ENCODE data around the gene RIN2. TPM values are rescaled to one million over a fixed set of nuclear protein-coding genes. Genes with fewer than 3 reads are reported as not detected.
"Not testable (repeated sequence)": the region's sequence is repeated elsewhere in the genome, so short reads cannot be mapped to it uniquely, and the experiment has no call there.

Gene RIN2
- total RNA-seq, 4 donors from 2014 or later: 68.2 to 87.2 (median 79.6) TPM

DNA sequence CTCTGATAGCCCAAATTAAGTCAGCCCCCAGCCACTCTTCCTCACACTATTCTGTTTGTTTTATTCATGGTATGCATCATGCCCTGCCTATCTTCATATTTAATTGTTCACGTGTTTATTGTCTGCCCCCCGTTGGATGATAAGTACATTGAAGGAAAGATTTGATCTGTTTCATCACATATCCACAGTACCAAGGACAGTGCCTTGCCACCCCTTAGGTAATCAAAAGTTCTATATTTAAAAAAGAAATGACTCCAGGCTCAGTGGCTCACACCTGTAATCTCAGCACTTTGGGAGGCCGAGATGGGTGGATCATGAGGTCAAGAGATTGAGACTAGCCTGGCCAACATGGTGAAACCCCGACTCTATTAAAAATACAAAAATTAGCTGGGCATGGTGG lies 10.2 kb upstream of the RIN2 start:
- no peak overlapping the region for H3K4me3 ChIP-seq
- H3K4me1 ChIP-seq: peaks cover 12% of the 10 kb centered on the region
- H3K9me3 ChIP-seq: no peaks in the 10 kb centered on the region
- H3K27me3 ChIP-seq: no peaks in the 10 kb centered on the region
- H3K27ac ChIP-seq: no peak overlapping the region
- 98% methylated on average over 4 of the region's 4 CpGs for WGBS
- H3K36me3 ChIP-seq: no peaks in the 10 kb centered on the region
- DNase-seq (ENCODE audit: low spot score in 2 of 2): no peak
- no peak for TF ChIP-seq POLR2AphosphoS5 (IDR thresholded peaks at IDR 0.05)
- TF ChIP-seq POLR2A (IDR thresholded peaks at IDR 0.05): no peak
- TF ChIP-seq EP300 (IDR thresholded peaks at IDR 0.05): no peak
- TF ChIP-seq, protein P1, sequence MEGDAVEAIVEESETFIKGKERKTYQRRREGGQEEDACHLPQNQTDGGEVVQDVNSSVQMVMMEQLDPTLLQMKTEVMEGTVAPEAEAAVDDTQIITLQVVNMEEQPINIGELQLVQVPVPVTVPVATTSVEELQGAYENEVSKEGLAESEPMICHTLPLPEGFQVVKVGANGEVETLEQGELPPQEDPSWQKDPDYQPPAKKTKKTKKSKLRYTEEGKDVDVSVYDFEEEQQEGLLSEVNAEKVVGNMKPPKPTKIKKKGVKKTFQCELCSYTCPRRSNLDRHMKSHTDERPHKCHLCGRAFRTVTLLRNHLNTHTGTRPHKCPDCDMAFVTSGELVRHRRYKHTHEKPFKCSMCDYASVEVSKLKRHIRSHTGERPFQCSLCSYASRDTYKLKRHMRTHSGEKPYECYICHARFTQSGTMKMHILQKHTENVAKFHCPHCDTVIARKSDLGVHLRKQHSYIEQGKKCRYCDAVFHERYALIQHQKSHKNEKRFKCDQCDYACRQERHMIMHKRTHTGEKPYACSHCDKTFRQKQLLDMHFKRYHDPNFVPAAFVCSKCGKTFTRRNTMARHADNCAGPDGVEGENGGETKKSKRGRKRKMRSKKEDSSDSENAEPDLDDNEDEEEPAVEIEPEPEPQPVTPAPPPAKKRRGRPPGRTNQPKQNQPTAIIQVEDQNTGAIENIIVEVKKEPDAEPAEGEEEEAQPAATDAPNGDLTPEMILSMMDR (IDR thresholded peaks at IDR 0.05): no peak

DNA sequence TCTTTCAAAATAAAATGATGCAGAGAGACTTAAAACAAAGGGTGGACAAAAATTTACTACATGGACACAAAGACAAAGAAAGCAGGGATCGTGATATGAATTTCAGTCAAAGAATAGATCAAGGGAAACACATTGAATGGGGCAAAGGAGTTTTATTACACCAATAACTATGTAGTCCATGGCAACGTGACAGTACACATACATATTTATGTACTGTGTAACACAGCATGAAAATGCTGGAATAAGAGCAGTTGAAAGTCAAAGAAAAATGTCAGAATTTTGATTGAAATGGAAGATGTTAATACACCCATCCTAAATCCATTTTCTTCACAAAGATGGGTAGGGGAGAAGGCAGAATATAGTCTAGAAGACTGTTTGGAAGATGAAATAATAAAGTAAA lies 9.4 kb upstream of the RIN2 start:
- DNase-seq (ENCODE audit: low spot score in 2 of 2): no peak
- TF ChIP-seq, protein P1 (IDR thresholded peaks at IDR 0.05): no peak
- TF ChIP-seq POLR2A (IDR thresholded peaks at IDR 0.05) (no peak), POLR2AphosphoS5 (IDR thresholded peaks at IDR 0.05) (no peak), EP300 (IDR thresholded peaks at IDR 0.05) (no peak)
- Histone ChIP-seq H3K27ac (no peak overlapping the region), H3K27me3 (no peaks in the 10 kb centered on the region), H3K36me3 (no peaks in the 10 kb centered on the region), H3K4me1 (peaks cover 12% of the 10 kb centered on the region), H3K9me3 (no peaks in the 10 kb centered on the region), H3K4me3 (no peak overlapping the region)
- 81% methylated on average over 2 of the region's 2 CpGs for WGBS

DNA sequence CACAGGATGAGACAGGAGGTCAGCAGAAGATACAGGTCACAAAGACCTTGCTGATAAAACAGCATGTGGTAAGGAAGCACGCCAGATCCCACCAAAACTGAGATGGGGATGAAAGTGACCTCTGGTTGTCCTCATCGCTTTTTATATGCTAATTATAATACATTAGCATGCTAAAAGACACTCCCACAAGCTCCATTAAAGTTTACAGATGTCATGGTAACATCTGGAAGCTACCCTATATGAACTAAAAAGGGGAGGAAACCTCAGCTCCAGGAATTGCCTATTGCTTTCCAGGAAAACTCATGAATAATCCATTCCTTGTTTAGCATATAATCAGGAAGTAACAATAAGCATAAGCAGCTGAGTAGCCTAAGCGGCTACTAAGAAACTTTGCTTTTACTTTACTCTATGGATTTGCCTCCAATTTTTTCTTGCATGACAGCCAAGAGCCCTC lies 8.4 kb upstream of the RIN2 start:
- no peaks in the 10 kb centered on the region for H3K36me3 ChIP-seq
- WGBS: 51% methylated on average over 3 of the region's 3 CpGs
- peaks cover 12% of the 10 kb centered on the region for H3K4me1 ChIP-seq
- H3K27me3 ChIP-seq: no peaks in the 10 kb centered on the region
- TF ChIP-seq POLR2A (IDR thresholded peaks at IDR 0.05) (no peak), EP300 (IDR thresholded peaks at IDR 0.05) (no peak), POLR2AphosphoS5 (IDR thresholded peaks at IDR 0.05) (no peak)
- TF ChIP-seq, protein P1 (IDR thresholded peaks at IDR 0.05): no peak
- H3K9me3 ChIP-seq: no peaks in the 10 kb centered on the region
- H3K4me3 ChIP-seq: no peak overlapping the region
- DNase-seq (ENCODE audit: low spot score in 2 of 2): no peak
- no peak overlapping the region for H3K27ac ChIP-seq

DNA sequence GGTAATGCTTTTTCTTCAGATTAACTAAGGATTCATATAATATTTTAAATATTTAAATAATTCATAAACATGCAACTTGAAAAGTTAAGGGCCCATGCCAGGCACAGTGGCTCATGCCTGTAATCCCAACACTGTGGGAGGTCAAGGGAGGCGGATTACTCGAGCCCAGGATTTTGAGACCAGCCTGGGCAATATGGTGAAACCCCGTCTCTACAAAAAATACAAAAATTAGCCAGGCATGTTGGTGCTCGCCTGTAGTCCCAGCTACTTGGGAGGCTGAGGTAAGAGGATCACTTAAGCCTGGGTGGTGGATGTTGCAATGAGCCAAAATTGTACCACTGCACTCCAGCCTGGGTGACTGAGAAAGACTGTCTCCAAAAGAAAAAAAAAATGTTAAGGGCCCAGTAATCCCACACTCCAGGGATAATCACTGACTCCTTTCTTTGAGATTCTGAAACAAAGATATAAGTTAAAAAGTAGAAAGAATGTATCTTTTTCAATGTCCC lies 7.9 kb upstream of the RIN2 start:
- H3K27ac ChIP-seq: no peak overlapping the region
- H3K4me1 ChIP-seq: peaks cover 12% of the 10 kb centered on the region
- 78% methylated on average over 4 of the region's 4 CpGs for WGBS
- TF ChIP-seq EP300 (IDR thresholded peaks at IDR 0.05) (no peak), POLR2A (IDR thresholded peaks at IDR 0.05) (no peak), POLR2AphosphoS5 (IDR thresholded peaks at IDR 0.05) (no peak)
- TF ChIP-seq, protein P1 (IDR thresholded peaks at IDR 0.05): no peak
- no peaks in the 10 kb centered on the region for H3K9me3 ChIP-seq
- H3K4me3 ChIP-seq: no peak overlapping the region
- H3K36me3 ChIP-seq: no peaks in the 10 kb centered on the region
- H3K27me3 ChIP-seq: no peaks in the 10 kb centered on the region
- no peak for DNase-seq (ENCODE audit: low spot score in 2 of 2)

DNA sequence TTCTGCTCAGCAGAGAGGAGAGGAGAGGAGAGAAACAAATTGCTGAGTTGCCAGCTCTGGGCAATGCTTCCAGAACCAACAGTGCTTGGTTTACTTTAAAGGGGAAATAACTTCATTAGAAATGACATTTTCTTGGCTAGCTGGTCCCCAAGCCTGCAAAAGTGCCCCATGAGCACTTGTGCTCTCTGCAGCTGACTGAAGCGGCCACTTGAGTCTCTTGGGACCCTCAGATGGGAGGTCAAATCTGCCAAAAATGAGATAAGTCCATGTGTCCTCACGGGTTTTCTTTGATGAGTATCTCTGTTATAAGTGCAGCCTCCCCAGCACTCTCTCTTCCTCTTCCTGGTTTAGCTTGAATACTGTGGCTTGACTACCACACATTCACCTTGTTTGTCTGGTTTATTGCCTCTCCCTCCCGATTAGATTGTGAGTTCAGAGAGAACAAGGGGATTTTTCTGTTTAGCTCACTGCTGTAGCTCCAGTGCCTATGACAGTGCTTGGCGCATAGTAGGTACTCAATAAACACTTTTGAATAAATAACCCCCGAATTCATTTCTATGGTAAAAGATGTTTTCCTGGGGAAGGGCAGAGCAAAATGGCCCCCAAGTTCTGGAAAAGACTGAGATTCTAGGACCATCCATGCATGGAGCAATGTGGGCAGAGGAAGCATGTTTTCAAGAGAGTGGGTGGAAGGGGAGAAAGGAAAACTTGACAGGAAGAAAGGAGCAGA lies 7.0 kb upstream of the RIN2 start:
- Histone ChIP-seq H3K9me3 (no peaks in the 10 kb centered on the region), H3K27ac (no peak overlapping the region), H3K4me1 (peaks cover 12% of the 10 kb centered on the region), H3K4me3 (no peak overlapping the region), H3K36me3 (no peaks in the 10 kb centered on the region), H3K27me3 (no peaks in the 10 kb centered on the region)
- DNase-seq (ENCODE audit: low spot score in 2 of 2): no peak
- TF ChIP-seq POLR2A (IDR thresholded peaks at IDR 0.05): no peak
- no peak for TF ChIP-seq POLR2AphosphoS5 (IDR thresholded peaks at IDR 0.05)
- TF ChIP-seq EP300 (IDR thresholded peaks at IDR 0.05): no peak
- TF ChIP-seq, protein P1 (IDR thresholded peaks at IDR 0.05): no peak
- 48% methylated on average over 5 of the region's 5 CpGs for WGBS

DNA sequence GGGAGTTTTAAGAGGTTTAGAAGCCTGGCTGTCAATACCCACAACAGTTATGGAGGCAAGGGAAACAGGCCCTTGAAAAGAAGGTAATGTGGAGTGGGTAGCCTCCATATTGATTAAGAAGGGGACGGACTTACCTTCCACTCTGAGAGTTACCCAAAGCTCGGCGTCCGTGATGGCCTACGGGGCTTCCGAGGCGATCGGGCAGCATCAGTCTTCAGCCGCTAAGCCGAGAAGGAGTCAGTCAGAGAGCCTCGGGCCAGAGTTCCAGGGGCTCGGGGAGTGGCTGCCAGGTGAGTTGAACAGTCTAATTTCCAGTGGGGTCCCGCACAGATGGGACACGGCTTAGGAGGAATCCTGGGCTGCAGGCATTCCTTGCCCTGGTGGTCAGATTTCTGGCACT lies 3.9 kb upstream of the RIN2 start:
- 87% methylated on average over 14 of the region's 14 CpGs for WGBS
- peaks cover 32% of the 10 kb centered on the region for H3K4me1 ChIP-seq
- H3K27me3 ChIP-seq; H3K36me3 ChIP-seq; H3K27ac ChIP-seq; H3K9me3 ChIP-seq; DNase-seq (ENCODE audit: low spot score in 2 of 2); H3K4me3 ChIP-seq: not testable (repeated sequence)

All from suprapubic skin (tissue), 4 donors.